Thyroid gland (tissue), 4 donors: Measurements from ENCODE around the gene MICAL3. TPM values are rescaled to one million over a fixed set of nuclear protein-coding genes. Genes with fewer than 3 reads are reported as not detected.

ENCODE experiments used
- DNase-seq, 2 donors: peaks; one replicate each; pipeline ENCODE4 v3.0.0-alpha.2; 2019
- H3K27ac ChIP-seq, 3 donors: fragments of 200-600 bp; sonication (generic); 1 replicate in 2 of 3; 2 replicates in 1 of 3; pipeline ENCODE4 v1.5.1; 2016 to 2019; ENCODE audit warnings: mild to moderate bottlenecking in 1 of 3, moderate library complexity in 1 of 3
- H3K27me3 ChIP-seq: fragments of 200-600 bp; sonication (generic); one replicate; pipeline ENCODE4 v1.5.1; 2019
- H3K36me3 ChIP-seq, 2 donors: fragments of 200-600 bp; sonication (generic); one replicate each; pipeline ENCODE4 v1.5.1; 2016 to 2019
- H3K4me1 ChIP-seq, 2 donors: fragments of 200-600 bp; sonication (generic); one replicate each; pipeline ENCODE4 v1.5.1; 2017 to 2019
- H3K4me3 ChIP-seq, 3 donors: fragments of 200-600 bp; sonication (generic); replicated peaks in 1 of 3; 1 replicate in 2 of 3; 2 replicates in 1 of 3; pipeline ENCODE4 v1.5.1; 2016; ENCODE audit warnings: mild to moderate bottlenecking in 1 of 3
- H3K9me3 ChIP-seq: fragments of 200-600 bp; sonication (generic); one replicate; pipeline ENCODE4 v1.5.1; 2017
- CTCF ChIP-seq, 6 experiments: fragments of 200-600 bp in 3 of 6; fragments of 450-650 bp in 3 of 6; sonication (generic) in 3 of 6; IDR thresholded peaks; one replicate each; pipeline ENCODE4 v1.5.1; 2016 to 2019; ENCODE audit warnings: antibody characterized with exemption in 6 of 6, mild to moderate bottlenecking in 2 of 6, inconsistent platforms in 1 of 6, moderate library complexity in 1 of 6
- POLR2A ChIP-seq, 2 donors: fragments of 450-650 bp; IDR thresholded peaks; one replicate each; pipeline ENCODE4 v1.6.1; 2017; ENCODE audit warnings: antibody characterized with exemption in 2 of 2, mild to moderate bottlenecking in 2 of 2, moderate library complexity in 1 of 2
- WGBS, 2 donors: methylation state at CpG; one replicate each; pipeline ENCODE4 v1.1.5; 2017; 5-methylcytosine and 5-hydroxymethylcytosine counted together
- intact Hi-C: fragments of 100-400 bp; cut with DNase I; formaldehyde crosslinking; loops from one replicate; pipeline ENCODE4 v1.15.1; 2023
- total RNA-seq, 4 donors: library from RNA; depleted of rRNA; stranded (reverse); fragments of >200 nt; gene quantifications; one replicate each; pipeline ENCODE4 v1.2.3, GENCODE V29; 2016

Gene MICAL3
- total RNA-seq, 4 donors from 2014 or later = 31.8 to 53.8 (median 43.6) TPM

GRCh38 chr22:17931400-17931825, 92.9 kb downstream of the MICAL3 start:
- H3K4me1 ChIP-seq = peaks cover 4 to 12% of the 10 kb centered on the region in 2 donors
- H3K36me3 ChIP-seq = no peaks in the 10 kb centered on the region
- no peak overlapping the region for H3K4me3 ChIP-seq
- H3K27me3 ChIP-seq = no peaks in the 10 kb centered on the region
- intact Hi-C loops = loop anchor here (2.0 kb wide), 1 partner anchor 17 kb away; no protein-coding TSS in a partner anchor
- TF ChIP-seq POLR2A (IDR thresholded peaks at IDR 0.05) (no peak), CTCF (IDR thresholded peaks at IDR 0.05) (no peak)
- no peaks in the 10 kb centered on the region for H3K9me3 ChIP-seq
- no peak overlapping the region for H3K27ac ChIP-seq
- DNase-seq = peak; percentile 76 to 83
- WGBS, 2 donors = 44 to 48% methylated on average over 3 of the region's 3 CpGs

- TF ChIP-seq CTCF (IDR thresholded peaks at IDR 0.05) (no peak), POLR2A (IDR thresholded peaks at IDR 0.05) (no peak)
- no peak overlapping the region for H3K4me3 ChIP-seq
- H3K4me1 ChIP-seq = peaks cover 7 to 15% of the 10 kb centered on the region in 2 donors
- no peaks in the 10 kb centered on the region for H3K9me3 ChIP-seq
- no peaks in the 10 kb centered on the region for H3K27me3 ChIP-seq
- WGBS, 2 donors = 93 to 96% methylated on average over 18 of the region's 18 CpGs
- DNase-seq = no peak
- no peaks in the 10 kb centered on the region for H3K36me3 ChIP-seq
- intact Hi-C loops = loop anchor here (2.0 kb wide), 1 partner anchor 18 kb away; no protein-coding TSS in a partner anchor
- peak overlapping the region in 1 of 3 donors; percentile 7 for H3K27ac ChIP-seq
Observed at GRCh38 chr22:17930455-17931313, 93.7 kb downstream of the MICAL3 start.

GRCh38 chr22:17929909-17930308, 94.5 kb downstream of the MICAL3 start:
- H3K27ac ChIP-seq = no peak overlapping the region
- no peaks in the 10 kb centered on the region for H3K36me3 ChIP-seq
- peaks cover 14 to 23% of the 10 kb centered on the region in 2 donors for H3K4me1 ChIP-seq
- no peak for DNase-seq
- intact Hi-C loops = loop anchor here (2.0 kb wide), 1 partner anchor 19 kb away; no protein-coding TSS in a partner anchor
- H3K9me3 ChIP-seq = no peaks in the 10 kb centered on the region
- no peak for TF ChIP-seq CTCF (IDR thresholded peaks at IDR 0.05)
- no peak for TF ChIP-seq POLR2A (IDR thresholded peaks at IDR 0.05)
- 89 to 92% methylated on average over 7 of the region's 7 CpGs for WGBS, 2 donors
- H3K4me3 ChIP-seq = no peak overlapping the region
- H3K27me3 ChIP-seq = no peaks in the 10 kb centered on the region

GRCh38 chr22:17928391-17928790, 96.0 kb downstream of the MICAL3 start:
- no peak for DNase-seq
- Histone ChIP-seq H3K27me3 (no peaks in the 10 kb centered on the region), H3K4me1 (peaks cover 28 to 38% of the 10 kb centered on the region in 2 donors), H3K27ac (no peak overlapping the region), H3K36me3 (no peaks in the 10 kb centered on the region), H3K9me3 (no peaks in the 10 kb centered on the region), H3K4me3 (no peak overlapping the region)
- WGBS, 2 donors = 87 to 90% methylated on average over 7 of the region's 7 CpGs
- intact Hi-C loops = no loop called here
- no peak for TF ChIP-seq POLR2A (IDR thresholded peaks at IDR 0.05)
- no peak for TF ChIP-seq CTCF (IDR thresholded peaks at IDR 0.05)

GRCh38 chr22:17927062-17927461, 97.3 kb downstream of the MICAL3 start:
- Histone ChIP-seq H3K4me3 (no peak overlapping the region), H3K27me3 (no peaks in the 10 kb centered on the region), H3K9me3 (no peaks in the 10 kb centered on the region), H3K36me3 (no peaks in the 10 kb centered on the region), H3K4me1 (peaks cover 42 to 51% of the 10 kb centered on the region in 2 donors), H3K27ac (no peak overlapping the region)
- intact Hi-C loops = no loop called here
- DNase-seq = no peak
- TF ChIP-seq POLR2A (IDR thresholded peaks at IDR 0.05) (no peak), CTCF (IDR thresholded peaks at IDR 0.05) (no peak)
